Lung (tissue), 12 donors: ENCODE data around the gene AIFM3. TPM values are rescaled to one million over a fixed set of nuclear protein-coding genes. Genes with fewer than 3 reads are reported as not detected.

Experiments
- ATAC-seq: fragments of 200-7000 bp; cut with Tn5 transposase; one replicate; pipeline ENCODE4 v1.9.1; 2020; ENCODE audit warnings: moderate number of reproducible peaks; ENCODE audit not compliant: insufficient read depth, low FRiP score
- DNase-seq, 3 donors: peaks; one replicate each; pipeline ENCODE4 v3.0.0-alpha.2; 2013 to 2017
- H3K27ac ChIP-seq, 2 donors: one replicate each; pipeline ENCODE4 v1.5.1; 2013; ENCODE audit warnings: mild to moderate bottlenecking in 2 of 2, moderate library complexity in 2 of 2, control low read depth in 1 of 2, inconsistent platforms in 1 of 2, low read depth in 1 of 2, low read length in 1 of 2
- H3K27me3 ChIP-seq, 3 donors: one replicate each; pipeline ENCODE4 v1.5.1; 2013; ENCODE audit warnings: low read length in 2 of 3; ENCODE audit not compliant: control insufficient read depth in 3 of 3, insufficient read depth in 3 of 3
- H3K36me3 ChIP-seq, 4 donors: one replicate each; pipeline ENCODE4 v1.5.1; 2013; ENCODE audit warnings: low read length in 4 of 4, mild to moderate bottlenecking in 1 of 4, moderate library complexity in 1 of 4; ENCODE audit not compliant: control insufficient read depth in 4 of 4, insufficient read depth in 4 of 4
- H3K4me1 ChIP-seq, 5 donors: one replicate each; pipeline ENCODE4 v1.5.1; 2013; ENCODE audit warnings: low read length in 5 of 5, mild to moderate bottlenecking in 2 of 5, moderate library complexity in 1 of 5; ENCODE audit not compliant: control insufficient read depth in 5 of 5, insufficient read depth in 5 of 5
- H3K4me3 ChIP-seq: one replicate; pipeline ENCODE4 v1.5.1; 2013; ENCODE audit warnings: mild to moderate bottlenecking, control low read depth, moderate library complexity
- H3K9ac ChIP-seq, 2 donors: one replicate each; pipeline ENCODE4 v1.5.1; 2013; ENCODE audit warnings: low read length in 2 of 2, control low read depth in 1 of 2; ENCODE audit not compliant: insufficient read depth in 1 of 2
- H3K9me3 ChIP-seq, 4 donors: one replicate each; pipeline ENCODE4 v1.5.1; 2013; ENCODE audit warnings: low read length in 3 of 4, mild to moderate bottlenecking in 1 of 4, moderate library complexity in 1 of 4; ENCODE audit not compliant: control insufficient read depth in 4 of 4, insufficient read depth in 3 of 4
- CTCF ChIP-seq: IDR thresholded peaks from 2 replicates; pipeline ENCODE4 v1.5.1; 2012; ENCODE audit warnings: mild to moderate bottlenecking; ENCODE audit errors: control extremely low read depth, extremely low read depth
- WGBS, 2 donors: extraction: QIAGEN DNeasy Blood & Tissue Kit; methylation state at CpG; one replicate each; pipeline ENCODE4 v1.1.7; 2013; 5-methylcytosine and 5-hydroxymethylcytosine counted together
- polyA plus RNA-seq, 2 donors: library from polyadenylated mRNA; stranded (reverse); fragments of 200-250 nt; gene quantifications; one replicate each; pipeline ENCODE4 v1.2.1, GENCODE V29; 2013
- total RNA-seq, 2 donors: library from RNA; depleted of rRNA in 1 of 2; stranded (reverse); fragments of >200 nt in 1 of 2; gene quantifications; one replicate each; pipeline ENCODE4 v1.2.1, GENCODE V29; 2014 to 2021
- donor health status: control.
- donor health status: control.
- donor health status: Bipolar disorder and iron deficiency.
- donor health status: healthy.
- donor health status: DM: yes; HTN: yes; CAD: no.

Gene AIFM3
- total and polyA plus RNA-seq, 4 donors: 0.48 to 7.5 (median 4.8) TPM

- peak; percentile 86 to 90 (median 87) for DNase-seq
- ATAC-seq: peak; percentile 94
- Histone ChIP-seq H3K4me3 (peak within 1 kb of the TSS; percentile 92), H3K27me3 (peaks cover 0 to 3% (median 0%) of the 10 kb centered on the region in 3 donors), H3K9ac (peak within 1 kb of the TSS; percentile 79 to 96), H3K36me3 (peaks cover 0 to 10% (median 5%) of the 10 kb centered on the region in 4 donors), H3K27ac (peak within 1 kb of the TSS; percentile 92 to 96), H3K4me1 (peaks cover 0 to 24% (median 10%) of the 10 kb centered on the region in 5 donors), H3K9me3 (peaks cover 0 to 3% (median 0%) of the 10 kb centered on the region in 4 donors)
- WGBS, 2 donors: 0% methylated on average over 83 to 87 of the region's 87 CpGs
- peak; percentile 27 for TF ChIP-seq CTCF
Observed at GRCh38 chr22:20981787-20982562, 14.9 kb downstream of the AIFM3 start, which contains the start of gene LZTR1. Gene LZTR1, plus strand, starts transcription at chr22:20982297. Its CDS starts 75 bp downstream, at chr22:20982372.

- Histone ChIP-seq H3K27me3 (peaks cover 0 to 3% (median 0%) of the 10 kb centered on the region in 3 donors), H3K4me3 (peak overlapping the region; percentile 92), H3K27ac (peak overlapping the region; percentile 92 to 96), H3K4me1 (peaks cover 0 to 24% (median 10%) of the 10 kb centered on the region in 5 donors), H3K9ac (peak overlapping the region; percentile 20 to 96), H3K9me3 (peaks cover 0 to 3% (median 0%) of the 10 kb centered on the region in 4 donors), H3K36me3 (peaks cover 0 to 12% (median 5%) of the 10 kb centered on the region in 4 donors)
- ATAC-seq (no peak), DNase-seq (no peak)
- 1% methylated on average over 12 of the region's 12 CpGs for WGBS, 2 donors
- TF ChIP-seq CTCF: no peak
Observed at GRCh38 chr22:20982563-20982882, 15.5 kb downstream of the AIFM3 start.

- H3K9me3 ChIP-seq: peaks cover 0 to 2% (median 0%) of the 10 kb centered on the region in 4 donors
- peaks cover 0 to 3% (median 0%) of the 10 kb centered on the region in 3 donors for H3K27me3 ChIP-seq
- no peak for TF ChIP-seq CTCF
- H3K4me1 ChIP-seq: peaks cover 0 to 24% (median 10%) of the 10 kb centered on the region in 5 donors
- peak overlapping the region; percentile 20 to 96 for H3K9ac ChIP-seq
- ATAC-seq (no peak), DNase-seq (no peak)
- H3K4me3 ChIP-seq: peak overlapping the region; percentile 92
- peaks cover 0 to 17% (median 5%) of the 10 kb centered on the region in 4 donors for H3K36me3 ChIP-seq
- no peak overlapping the region for H3K27ac ChIP-seq
- WGBS, 2 donors: 75 to 77% methylated on average over 5 of the region's 5 CpGs
Observed at GRCh38 chr22:20983081-20983771, 16.2 kb downstream of the AIFM3 start.
